Breast epithelium (tissue), 3 donors: ENCODE measurements around the gene SNCAIP.

Experiments
- POLR2A ChIP-seq: fragments of 450-650 bp; IDR thresholded peaks from one replicate; pipeline ENCODE4 v1.6.1; 2016; ENCODE audit warnings: antibody characterized with exemption, mild to moderate bottlenecking, moderate library complexity
- POLR2AphosphoS5 ChIP-seq, 3 donors: sonication (generic); formaldehyde crosslinking; IDR thresholded peaks; one replicate each; pipeline ENCODE4 v1.6.1; 2017; ENCODE audit warnings: antibody characterized with exemption in 3 of 3
- TF ChIP-seq, protein P1 (sequence below), 3 donors: fragments of 450-650 bp; IDR thresholded peaks; one replicate each; pipeline ENCODE4 v1.5.1; 2016 to 2017; ENCODE audit warnings: antibody characterized with exemption in 3 of 3, mild to moderate bottlenecking in 3 of 3, moderate library complexity in 3 of 3

DNA sequence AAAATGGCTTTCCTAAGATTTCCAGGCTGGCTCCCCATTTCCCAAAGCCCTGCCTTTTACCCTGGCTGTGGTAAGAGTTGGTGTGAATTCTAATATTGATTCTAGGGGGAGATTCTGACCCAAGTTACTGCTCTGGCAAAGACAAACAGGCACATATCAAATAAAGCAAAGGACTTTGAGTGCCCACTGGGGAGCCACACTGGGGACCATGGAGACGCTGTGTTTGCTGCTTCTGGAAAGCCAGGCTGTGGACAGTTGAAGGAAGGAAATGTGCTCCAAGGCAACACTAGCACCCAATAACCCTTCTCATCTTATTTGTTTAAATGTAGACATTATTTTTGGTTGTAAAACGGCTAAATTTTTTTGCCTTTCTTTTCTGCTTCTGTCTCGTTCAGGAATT lies 78.7 kb downstream of the SNCAIP start:
- no peak for TF ChIP-seq POLR2A
- TF ChIP-seq, protein P1, sequence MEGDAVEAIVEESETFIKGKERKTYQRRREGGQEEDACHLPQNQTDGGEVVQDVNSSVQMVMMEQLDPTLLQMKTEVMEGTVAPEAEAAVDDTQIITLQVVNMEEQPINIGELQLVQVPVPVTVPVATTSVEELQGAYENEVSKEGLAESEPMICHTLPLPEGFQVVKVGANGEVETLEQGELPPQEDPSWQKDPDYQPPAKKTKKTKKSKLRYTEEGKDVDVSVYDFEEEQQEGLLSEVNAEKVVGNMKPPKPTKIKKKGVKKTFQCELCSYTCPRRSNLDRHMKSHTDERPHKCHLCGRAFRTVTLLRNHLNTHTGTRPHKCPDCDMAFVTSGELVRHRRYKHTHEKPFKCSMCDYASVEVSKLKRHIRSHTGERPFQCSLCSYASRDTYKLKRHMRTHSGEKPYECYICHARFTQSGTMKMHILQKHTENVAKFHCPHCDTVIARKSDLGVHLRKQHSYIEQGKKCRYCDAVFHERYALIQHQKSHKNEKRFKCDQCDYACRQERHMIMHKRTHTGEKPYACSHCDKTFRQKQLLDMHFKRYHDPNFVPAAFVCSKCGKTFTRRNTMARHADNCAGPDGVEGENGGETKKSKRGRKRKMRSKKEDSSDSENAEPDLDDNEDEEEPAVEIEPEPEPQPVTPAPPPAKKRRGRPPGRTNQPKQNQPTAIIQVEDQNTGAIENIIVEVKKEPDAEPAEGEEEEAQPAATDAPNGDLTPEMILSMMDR (IDR thresholded peaks at IDR 0.05) = no peak
- TF ChIP-seq POLR2AphosphoS5 (IDR thresholded peaks at IDR 0.05) = no peak
